PC-3 (cell line): ENCODE results near the gene LEPR. TPM values are rescaled to one million over a fixed set of nuclear protein-coding genes. Genes with fewer than 3 reads are reported as not detected.
A peak's percentile ranks its signal among the peaks of the same experiment; 100 is the strongest.

Source experiments
- ATAC-seq: fragments of 200-7000 bp; cut with Tn5 transposase; 2 replicates; pipeline ENCODE4 v1.9.1; 2020; ENCODE audit warnings: mild to moderate bottlenecking, moderate library complexity
- BruUV-seq: library from RNA; stranded (reverse); fragments of 400-500 nt; replicated peaks from 2 replicates; lab custom pipeline; 2021; lab: Mats Ljungman, UMichigan
- CTCF ChIA-PET: fragments of 300-600 bp; sonication (Branson Sonifier 250); formaldehyde crosslinking; loops from one replicate; lab custom pipeline; 2022; ENCODE audit warnings: antibody characterized with exemption; lab: Charles Lee
- POLR2A ChIA-PET: fragments of 300-600 bp; sonication (Branson Sonifier 250); formaldehyde crosslinking; loops from one replicate; lab custom pipeline; 2022; ENCODE audit warnings: antibody characterized with exemption; ENCODE audit not compliant: unreplicated experiment; lab: Charles Lee
- DNase-seq: peaks from one replicate; pipeline ENCODE4 v3.0.0-alpha.2; 2015
- H2AFZ ChIP-seq: fragments of 300-600 bp; sonication (generic); 2 replicates; pipeline ENCODE4 v1.6.0; 2016; ENCODE audit warnings: antibody characterized with exemption, low read length
- H3F3A ChIP-seq: fragments of 300-600 bp; sonication (generic); one replicate; pipeline ENCODE4 v1.6.0; 2017; ENCODE audit warnings: antibody characterized with exemption, low read length, control low read depth, mild to moderate bottlenecking; ENCODE audit not compliant: unreplicated experiment
- H3K27ac ChIP-seq: fragments of 300-600 bp; sonication (generic); 2 replicates; pipeline ENCODE4 v1.5.1; 2016; ENCODE audit warnings: mild to moderate bottlenecking, low read length
- H3K27me3 ChIP-seq: fragments of 300-600 bp; sonication (generic); 2 replicates; pipeline ENCODE4 v1.6.1; 2016; ENCODE audit warnings: low read length, mixed read lengths
- H3K36me3 ChIP-seq: fragments of 300-600 bp; sonication (generic); 2 replicates; pipeline ENCODE4 v1.6.1; 2016; ENCODE audit warnings: low read depth, mixed run types, low read length, mixed read lengths
- H3K4me1 ChIP-seq: fragments of 300-600 bp; sonication (generic); 2 replicates; pipeline ENCODE4 v1.5.1; 2016; ENCODE audit warnings: low read length; ENCODE audit not compliant: insufficient read depth
- H3K4me2 ChIP-seq: fragments of 300-600 bp; sonication (generic); 2 replicates; pipeline ENCODE4 v1.6.0; 2016; ENCODE audit warnings: low read length
- H3K4me3 ChIP-seq: fragments of 300-600 bp; sonication (generic); 2 replicates; pipeline ENCODE4 v1.5.1; 2016; ENCODE audit warnings: mild to moderate bottlenecking, low read length, mixed read lengths
- H3K79me2 ChIP-seq: fragments of 300-600 bp; sonication (generic); 2 replicates; pipeline ENCODE4 v1.6.1; 2017; ENCODE audit warnings: low read length, mixed read lengths
- H3K9ac ChIP-seq: fragments of 300-600 bp; sonication (generic); 2 replicates; pipeline ENCODE4 v1.6.0; 2016; ENCODE audit warnings: mild to moderate bottlenecking, low read length
- H3K9me2 ChIP-seq: fragments of 300-600 bp; sonication (generic); replicated peaks from 2 replicates; pipeline ENCODE4 v1.6.1; 2016; ENCODE audit warnings: mixed run types, low read length, mixed read lengths
- H3K9me3 ChIP-seq: fragments of 300-600 bp; sonication (generic); 2 replicates; pipeline ENCODE4 v1.6.1; 2016; ENCODE audit warnings: low read length, mixed read lengths
- H4K20me1 ChIP-seq: fragments of 300-600 bp; sonication (generic); 2 replicates; pipeline ENCODE4 v1.6.1; 2016; ENCODE audit warnings: low read length, mixed read lengths
- EZH2 ChIP-seq: fragments of 300-600 bp; sonication (generic); IDR thresholded peaks from one replicate; pipeline ENCODE4 v1.6.1; 2017; ENCODE audit warnings: antibody characterized with exemption, mild to moderate bottlenecking, low read length; ENCODE audit not compliant: unreplicated experiment
- EZH2phosphoT487 ChIP-seq: fragments of 300-600 bp; sonication (generic); IDR thresholded peaks from 2 replicates; pipeline ENCODE4 v1.6.1; 2018; ENCODE audit warnings: mild to moderate bottlenecking, antibody characterized with exemption, low read length, borderline replicate concordance
- intact Hi-C: fragments of 100-400 bp; cut with micrococcal nuclease; formaldehyde crosslinking; loops from 2 replicates; pipeline ENCODE4 v1.9.0; 2023
- total RNA-seq: library from RNA; depleted of rRNA; stranded (reverse); fragments of >200 nt; gene quantifications from 2 replicates; pipeline ENCODE4 v1.2.3, GENCODE V29; 2014
- TF ChIP-seq, protein P1 (sequence below): fragments of 300-600 bp; sonication (generic); conservative IDR thresholded peaks from 2 replicates; pipeline ENCODE4 v1.5.1; 2017; ENCODE audit warnings: antibody characterized with exemption, low read depth, mild to moderate bottlenecking, low read length

LEPR gene
- total RNA-seq, 1 experiment from 2014 or later, result not detected

DNA sequence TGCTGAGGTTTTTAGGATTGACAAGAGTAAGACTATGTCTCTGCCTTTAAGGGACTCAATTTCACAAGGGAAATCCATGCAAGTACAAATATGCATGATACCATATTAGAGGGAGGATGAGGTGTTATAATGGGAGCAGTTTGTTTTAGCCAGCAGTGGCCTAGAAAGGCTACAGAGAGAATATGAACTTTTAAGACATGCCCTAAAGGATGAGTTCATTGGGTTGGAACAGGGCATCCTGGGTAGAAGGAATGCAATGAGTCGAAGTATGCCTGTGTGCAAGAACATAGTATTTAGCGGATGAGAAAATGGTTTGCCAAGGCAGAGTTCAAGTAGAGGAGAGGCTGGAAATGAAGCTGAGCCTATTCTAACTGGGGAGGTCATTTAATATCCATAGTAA, 32.6 kb upstream of the LEPR start:
- no peaks in the 10 kb centered on the region for H3K9me3 ChIP-seq
- TF ChIP-seq, protein P1, sequence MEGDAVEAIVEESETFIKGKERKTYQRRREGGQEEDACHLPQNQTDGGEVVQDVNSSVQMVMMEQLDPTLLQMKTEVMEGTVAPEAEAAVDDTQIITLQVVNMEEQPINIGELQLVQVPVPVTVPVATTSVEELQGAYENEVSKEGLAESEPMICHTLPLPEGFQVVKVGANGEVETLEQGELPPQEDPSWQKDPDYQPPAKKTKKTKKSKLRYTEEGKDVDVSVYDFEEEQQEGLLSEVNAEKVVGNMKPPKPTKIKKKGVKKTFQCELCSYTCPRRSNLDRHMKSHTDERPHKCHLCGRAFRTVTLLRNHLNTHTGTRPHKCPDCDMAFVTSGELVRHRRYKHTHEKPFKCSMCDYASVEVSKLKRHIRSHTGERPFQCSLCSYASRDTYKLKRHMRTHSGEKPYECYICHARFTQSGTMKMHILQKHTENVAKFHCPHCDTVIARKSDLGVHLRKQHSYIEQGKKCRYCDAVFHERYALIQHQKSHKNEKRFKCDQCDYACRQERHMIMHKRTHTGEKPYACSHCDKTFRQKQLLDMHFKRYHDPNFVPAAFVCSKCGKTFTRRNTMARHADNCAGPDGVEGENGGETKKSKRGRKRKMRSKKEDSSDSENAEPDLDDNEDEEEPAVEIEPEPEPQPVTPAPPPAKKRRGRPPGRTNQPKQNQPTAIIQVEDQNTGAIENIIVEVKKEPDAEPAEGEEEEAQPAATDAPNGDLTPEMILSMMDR, result no peak
- no peak for TF ChIP-seq EZH2
- TF ChIP-seq EZH2phosphoT487, result no peak
- CTCF ChIA-PET, result no interaction called here
- H3K4me2 ChIP-seq, result no peak overlapping the region
- no peaks in the 10 kb centered on the region for H3K9me2 ChIP-seq
- peaks cover 6% of the 10 kb centered on the region for H3K4me1 ChIP-seq
- no peaks in the 10 kb centered on the region for H3K79me2 ChIP-seq
- DNase-seq, result no peak
- H3K4me3 ChIP-seq, result no peak overlapping the region
- no peaks in the 10 kb centered on the region for H3F3A ChIP-seq
- H3K9ac ChIP-seq, result no peak overlapping the region
- POLR2A ChIA-PET, result no interaction called here
- no peak overlapping the region for H3K27ac ChIP-seq
- ATAC-seq, result no peak
- H3K27me3 ChIP-seq, result no peaks in the 10 kb centered on the region
- BruUV-seq, result no TSS peak
- no peak overlapping the region for H2AFZ ChIP-seq
- H4K20me1 ChIP-seq, result no peaks in the 10 kb centered on the region
- H3K36me3 ChIP-seq, result no peaks in the 10 kb centered on the region
- intact Hi-C loops, result no loop called here

DNA sequence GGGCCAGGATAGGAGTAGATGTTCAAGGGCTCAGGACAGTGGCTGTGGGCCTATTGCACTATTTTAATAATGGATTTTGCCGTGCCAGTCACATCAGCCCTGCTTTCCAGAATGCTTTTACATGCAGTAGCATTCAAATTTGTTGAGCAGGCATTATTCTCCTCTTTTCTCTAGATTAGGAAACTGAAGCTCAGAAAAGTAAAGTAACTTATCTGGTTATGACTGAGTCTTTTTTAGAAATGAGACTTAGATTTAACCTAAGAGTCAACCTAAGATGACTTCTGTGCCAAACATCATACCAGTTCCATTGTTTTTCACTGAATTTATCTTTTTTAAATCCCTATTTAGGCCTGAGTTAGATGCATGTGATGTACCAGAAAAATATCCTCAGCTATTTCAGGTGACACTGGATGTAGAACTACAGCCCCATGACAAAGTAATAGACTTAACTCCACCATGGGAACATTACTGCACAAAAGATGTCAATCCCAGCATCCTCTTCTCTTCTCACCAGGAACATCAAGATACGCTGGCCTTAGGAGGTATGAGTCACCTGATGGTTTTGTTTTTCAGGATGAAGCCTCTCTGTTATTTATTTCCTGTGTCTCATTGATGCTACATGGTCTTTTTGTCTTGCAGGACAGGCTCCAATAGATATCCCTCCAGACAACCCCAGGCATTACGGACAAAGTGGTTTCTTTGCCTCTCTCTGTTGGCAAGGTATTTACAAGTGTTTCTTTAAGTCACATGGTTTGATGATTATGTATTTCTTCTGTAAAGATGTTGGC, 31.4 kb upstream of the LEPR start:
- Histone ChIP-seq H3K4me2 (no peak overlapping the region), H2AFZ (no peak overlapping the region), H3K9me2 (no peaks in the 10 kb centered on the region), H4K20me1 (no peaks in the 10 kb centered on the region), H3K27ac (no peak overlapping the region), H3K9me3 (no peaks in the 10 kb centered on the region), H3K27me3 (no peaks in the 10 kb centered on the region), H3K79me2 (no peaks in the 10 kb centered on the region), H3K9ac (no peak overlapping the region), H3F3A (peaks cover 4% of the 10 kb centered on the region), H3K4me1 (peaks cover 18% of the 10 kb centered on the region), H3K36me3 (no peaks in the 10 kb centered on the region), H3K4me3 (no peak overlapping the region)
- ChIA-PET CTCF (no interaction called here), POLR2A (no interaction called here)
- BruUV-seq, result no TSS peak
- TF ChIP-seq EZH2phosphoT487 (no peak), EZH2 (no peak)
- TF ChIP-seq, protein P1, result no peak
- DNase-seq, result peak; percentile 43
- intact Hi-C loops, result no loop called here
- ATAC-seq, result peak; percentile 33; the same call in 1 of the 2 replicates

DNA sequence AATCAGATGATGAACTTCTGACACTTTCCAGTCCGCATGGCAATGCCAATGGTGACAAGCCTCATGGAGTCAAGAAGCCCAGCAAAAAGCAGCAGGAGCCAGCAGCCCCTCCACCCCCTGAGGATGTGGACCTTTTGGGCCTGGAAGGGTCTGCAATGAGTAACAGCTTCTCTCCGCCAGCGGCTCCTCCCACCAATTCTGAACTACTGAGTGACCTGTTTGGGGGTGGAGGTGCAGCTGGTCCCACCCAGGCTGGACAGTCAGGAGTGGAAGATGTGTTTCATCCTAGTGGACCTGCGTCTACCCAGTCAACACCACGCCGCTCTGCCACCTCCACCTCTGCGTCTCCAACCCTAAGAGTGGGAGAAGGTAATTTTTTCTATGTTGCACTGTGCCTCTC, 28.0 kb upstream of the LEPR start:
- Histone ChIP-seq H3K9ac (no peak overlapping the region), H4K20me1 (no peaks in the 10 kb centered on the region), H3K4me3 (no peak overlapping the region), H2AFZ (no peak overlapping the region), H3F3A (peaks cover 4% of the 10 kb centered on the region), H3K79me2 (no peaks in the 10 kb centered on the region), H3K27me3 (no peaks in the 10 kb centered on the region), H3K9me2 (no peaks in the 10 kb centered on the region), H3K4me1 (peaks cover 20% of the 10 kb centered on the region), H3K4me2 (no peak overlapping the region), H3K9me3 (no peaks in the 10 kb centered on the region), H3K36me3 (no peaks in the 10 kb centered on the region), H3K27ac (no peak overlapping the region)
- POLR2A ChIA-PET, result no interaction called here
- BruUV-seq, result no TSS peak
- DNase-seq (no peak), ATAC-seq (no peak)
- TF ChIP-seq EZH2 (no peak), EZH2phosphoT487 (no peak)
- TF ChIP-seq, protein P1, result no peak
- intact Hi-C loops, result no loop called here
- CTCF ChIA-PET, result no interaction called here
